Measurements from ENCODE around the gene SFR1. TPM values are rescaled to one million over a fixed set of nuclear protein-coding genes. Genes with fewer than 3 reads are reported as not detected.
"Not testable (repeated sequence)": the region's sequence is repeated elsewhere in the genome, so short reads cannot be mapped to it uniquely, and the experiment has no call there.

SFR1 gene
- total RNA-seq, 1 experiment from 2014 or later = 13.0 TPM

- no peak for DNase-seq (ENCODE audit: extremely low read depth, low read depth)
These were observed 33.6 kb downstream of the SFR1 start for GRCh38 chr10:104155591-104155990.

GRCh38 chr10:104170610-104171254 is 48.8 kb downstream of the SFR1 start:
- no peak for DNase-seq (ENCODE audit: extremely low read depth, low read depth)

GRCh38 chr10:104174136-104174535 is 52.2 kb downstream of the SFR1 start:
- DNase-seq (ENCODE audit: extremely low read depth, low read depth) = not testable (repeated sequence)

Other genes with a start within 250 kb of the SFR1 start
- gene STN1, start 204.0 kb upstream of the SFR1 start, total RNA-seq (2014; rRNA removed; shearing (Covaris generic)) = 27.6 and 28.3 TPM in 2 replicates
- gene SLK, start 155.0 kb upstream of the SFR1 start, total RNA-seq (2014; rRNA removed; shearing (Covaris generic)) = 59.3 and 62.3 TPM in 2 replicates
- not detected in 2 replicates for gene COL17A1, start 36.3 kb upstream of the SFR1 start, total RNA-seq (2014; rRNA removed; shearing (Covaris generic))
- gene CFAP43, start 110.2 kb downstream of the SFR1 start, total RNA-seq (2014; rRNA removed; shearing (Covaris generic)) = 0.22 TPM in 1 of 2 replicates, not detected in the other
- 202 and 212 TPM in 2 replicates for gene GSTO1, start 132.7 kb downstream of the SFR1 start, total RNA-seq (2014; rRNA removed; shearing (Covaris generic))
- 75.4 and 86.5 TPM in 2 replicates for gene GSTO2, start 147.0 kb downstream of the SFR1 start, total RNA-seq (2014; rRNA removed; shearing (Covaris generic))
- 58.6 and 77.9 TPM in 2 replicates for gene ITPRIP, start 216.3 kb downstream of the SFR1 start, total RNA-seq (2014; rRNA removed; shearing (Covaris generic))
- 1.4 and 2.1 TPM in 2 replicates for gene CFAP58, start 231.7 kb downstream of the SFR1 start, total RNA-seq (2014; rRNA removed; shearing (Covaris generic))